HEK293 (cell line): ENCODE measurements around the gene KHSRP.

Experiments used
- KLF10 ChIP-seq: fragments of 450-650 bp; IDR thresholded peaks from 2 replicates; pipeline ENCODE4 v1.5.1; 2018; ENCODE audit warnings: missing biosample characterization, mild to moderate bottlenecking, missing genetic modification characterization
- ZNF175 ChIP-seq: fragments of 450-650 bp; formaldehyde crosslinking; IDR thresholded peaks from 2 replicates; pipeline ENCODE4 v1.5.1; 2016; ENCODE audit warnings: missing biosample characterization, missing genetic modification characterization
- TF ChIP-seq, protein P1 (sequence below): fragments of 450-650 bp; formaldehyde crosslinking; IDR thresholded peaks from 2 replicates; pipeline ENCODE4 v1.5.1; 2016; ENCODE audit warnings: missing biosample characterization, missing genetic modification characterization, low read depth

DNA sequence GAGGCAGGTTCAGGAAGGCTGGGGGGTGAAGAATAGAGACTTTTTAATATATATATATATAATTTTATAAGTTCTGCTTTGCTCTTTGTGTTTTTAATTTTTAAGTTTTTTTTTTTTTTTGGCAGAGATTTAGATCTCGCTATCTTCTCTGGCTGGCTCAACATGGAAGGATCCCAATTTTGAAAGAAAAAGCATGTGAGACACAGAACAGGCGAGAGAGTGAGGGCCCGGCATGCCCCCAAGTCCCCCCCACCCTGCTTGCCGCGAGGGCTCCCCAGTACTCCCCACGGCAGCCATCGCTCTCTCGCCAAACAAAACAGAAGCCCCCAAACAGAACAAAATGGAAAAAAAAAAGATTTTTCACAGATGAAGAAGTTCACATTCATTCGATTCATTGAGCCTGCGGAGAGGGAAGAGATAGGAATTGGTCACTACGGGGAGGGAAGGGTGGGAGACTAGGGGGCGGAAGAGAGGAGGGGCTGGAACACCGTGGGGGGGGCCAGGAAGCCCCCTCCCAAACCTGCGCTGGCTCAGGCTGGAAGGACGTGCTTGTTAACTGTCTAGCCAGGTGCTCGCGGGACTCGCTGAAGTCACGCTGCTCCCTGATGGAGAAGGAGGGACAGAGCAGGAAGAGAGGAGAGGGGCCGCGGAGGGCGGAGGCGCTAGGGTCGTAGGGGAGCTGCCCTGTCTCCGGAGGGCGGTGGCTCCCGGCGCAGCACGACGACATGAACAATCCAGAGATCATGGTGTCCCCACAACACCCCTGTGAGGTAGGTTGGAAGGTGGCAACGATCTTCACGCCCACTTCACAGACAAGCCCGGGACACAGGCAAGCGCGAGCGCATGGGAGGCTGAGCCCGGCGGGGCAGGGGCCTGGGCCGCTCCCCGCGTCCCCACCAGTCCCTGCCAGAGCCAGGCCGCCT is 10.6 kb downstream of the KHSRP start:
- TF ChIP-seq ZNF175 (tag by site-specific recombination), result no peak
- no peak for TF ChIP-seq KLF10
- TF ChIP-seq, protein P1, sequence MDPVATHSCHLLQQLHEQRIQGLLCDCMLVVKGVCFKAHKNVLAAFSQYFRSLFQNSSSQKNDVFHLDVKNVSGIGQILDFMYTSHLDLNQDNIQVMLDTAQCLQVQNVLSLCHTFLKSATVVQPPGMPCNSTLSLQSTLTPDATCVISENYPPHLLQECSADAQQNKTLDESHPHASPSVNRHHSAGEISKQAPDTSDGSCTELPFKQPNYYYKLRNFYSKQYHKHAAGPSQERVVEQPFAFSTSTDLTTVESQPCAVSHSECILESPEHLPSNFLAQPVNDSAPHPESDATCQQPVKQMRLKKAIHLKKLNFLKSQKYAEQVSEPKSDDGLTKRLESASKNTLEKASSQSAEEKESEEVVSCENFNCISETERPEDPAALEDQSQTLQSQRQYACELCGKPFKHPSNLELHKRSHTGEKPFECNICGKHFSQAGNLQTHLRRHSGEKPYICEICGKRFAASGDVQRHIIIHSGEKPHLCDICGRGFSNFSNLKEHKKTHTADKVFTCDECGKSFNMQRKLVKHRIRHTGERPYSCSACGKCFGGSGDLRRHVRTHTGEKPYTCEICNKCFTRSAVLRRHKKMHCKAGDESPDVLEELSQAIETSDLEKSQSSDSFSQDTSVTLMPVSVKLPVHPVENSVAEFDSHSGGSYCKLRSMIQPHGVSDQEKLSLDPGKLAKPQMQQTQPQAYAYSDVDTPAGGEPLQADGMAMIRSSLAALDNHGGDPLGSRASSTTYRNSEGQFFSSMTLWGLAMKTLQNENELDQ, result no peak
